Lower lobe of right lung (tissue), 2 donors: ENCODE measurements around the gene UGGT2. TPM values are rescaled to one million over a fixed set of nuclear protein-coding genes. Genes with fewer than 3 reads are reported as not detected.
"Not testable (repeated sequence)": the region's sequence is repeated elsewhere in the genome, so short reads cannot be mapped to it uniquely, and the experiment has no call there.

Source experiments
- ATAC-seq, 2 donors: fragments of 200-7000 bp; cut with Tn5 transposase; one replicate each; pipeline ENCODE4 v1.9.1; 2020 to 2022; ENCODE audit warnings: mild to moderate bottlenecking in 2 of 2, moderate library complexity in 2 of 2
- DNase-seq: peaks from one replicate; pipeline ENCODE4 v3.0.0-alpha.2; 2020
- H3K27ac ChIP-seq: fragments of 200-600 bp; one replicate; pipeline ENCODE4 v1.8.0; 2022
- H3K27me3 ChIP-seq: fragments of 200-600 bp; one replicate; pipeline ENCODE4 v1.8.0; 2022; ENCODE audit warnings: low read depth
- H3K36me3 ChIP-seq: fragments of 200-600 bp; one replicate; pipeline ENCODE4 v1.8.0; 2022; ENCODE audit warnings: mild to moderate bottlenecking
- H3K4me1 ChIP-seq: fragments of 200-600 bp; one replicate; pipeline ENCODE4 v1.8.0; 2022
- H3K4me3 ChIP-seq: fragments of 200-600 bp; one replicate; pipeline ENCODE4 v1.8.0; 2022; ENCODE audit warnings: mild to moderate bottlenecking
- H3K9me3 ChIP-seq: fragments of 200-600 bp; one replicate; pipeline ENCODE4 v1.8.0; 2022
- CTCF ChIP-seq: fragments of 200-600 bp; IDR thresholded peaks from one replicate; pipeline ENCODE4 v1.8.0; 2022; ENCODE audit warnings: antibody characterized with exemption, mild to moderate bottlenecking
- intact Hi-C: fragments of 100-400 bp; cut with DNase I; formaldehyde crosslinking; loops from one replicate; pipeline ENCODE4 v1.11.0; 2022
- total RNA-seq: library from RNA; stranded (reverse); fragmentation: NEBNext Ultra II Directional; extraction: Animal tissue kit (Norgen Biotek cat#: 25700); gene quantifications from one replicate; pipeline ENCODE4 v1.2.1, GENCODE V29; 2021
- donor health status: DM: no; HTN: yes; CAD: no; lungs with severe emphysema.

UGGT2 gene
- total RNA-seq, 1 donor from 2014 or later: 18.0 TPM

GRCh38 chr13:95784161-95784899 is 268.9 kb downstream of the UGGT2 start:
- Histone ChIP-seq H3K4me3 (no peak overlapping the region), H3K27ac (no peak overlapping the region), H3K36me3 (peaks cover 44% of the 10 kb centered on the region), H3K27me3 (no peaks in the 10 kb centered on the region), H3K4me1 (peaks cover 16% of the 10 kb centered on the region), H3K9me3 (no peaks in the 10 kb centered on the region)
- ATAC-seq: peak in 1 of 2 donors; percentile 43
- intact Hi-C loops: no loop called here
- TF ChIP-seq CTCF: no peak
- no peak for DNase-seq

DNA sequence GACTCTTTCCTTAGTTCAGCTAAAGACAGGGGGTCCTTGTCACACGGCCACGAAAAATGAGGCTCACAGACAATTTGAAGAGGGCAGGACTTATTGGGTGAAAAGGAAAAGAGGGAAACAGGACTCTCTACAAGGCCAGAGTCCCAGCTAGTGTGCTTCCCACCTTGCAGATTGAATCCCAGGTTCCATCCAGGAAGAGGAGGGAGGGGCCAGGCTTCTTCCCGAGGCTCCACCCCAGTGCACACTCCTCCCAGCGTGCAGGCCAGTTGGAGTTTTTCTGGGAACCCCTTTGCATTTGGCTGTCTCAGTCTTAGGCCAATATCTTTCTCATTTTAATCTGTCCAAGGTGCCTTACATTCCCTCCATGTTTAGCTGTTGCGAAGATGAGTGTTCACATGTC is 269.5 kb downstream of the UGGT2 start:
- ATAC-seq (no peak), DNase-seq (no peak)

GRCh38 chr13:95781940-95782339 is 271.3 kb downstream of the UGGT2 start:
- DNase-seq, ATAC-seq, H3K9me3 ChIP-seq, H3K27me3 ChIP-seq, H3K4me3 ChIP-seq, intact Hi-C loops, H3K27ac ChIP-seq: not testable (repeated sequence)
- H3K36me3 ChIP-seq: peaks cover 37% of the 10 kb centered on the region
- H3K4me1 ChIP-seq: peaks cover 11% of the 10 kb centered on the region

More for the DNA sequence above, 269.5 kb downstream of the UGGT2 start:
- no peaks in the 10 kb centered on the region for H3K27me3 ChIP-seq
- peaks cover 39% of the 10 kb centered on the region for H3K36me3 ChIP-seq
- H3K9me3 ChIP-seq: no peaks in the 10 kb centered on the region
- H3K4me3 ChIP-seq: no peak overlapping the region
- no peak for TF ChIP-seq CTCF
- intact Hi-C loops: no loop called here
- H3K27ac ChIP-seq: no peak overlapping the region
- peaks cover 16% of the 10 kb centered on the region for H3K4me1 ChIP-seq

- no peak for ATAC-seq
- H3K27me3 ChIP-seq: no peaks in the 10 kb centered on the region
- intact Hi-C loops: no loop called here
- H3K9me3 ChIP-seq: no peaks in the 10 kb centered on the region
- no peak overlapping the region for H3K4me3 ChIP-seq
- no peak overlapping the region for H3K27ac ChIP-seq
- peaks cover 11% of the 10 kb centered on the region for H3K4me1 ChIP-seq
- no peak for TF ChIP-seq CTCF
- H3K36me3 ChIP-seq: peaks cover 36% of the 10 kb centered on the region
- DNase-seq: no peak
These were observed 272.2 kb downstream of the UGGT2 start for GRCh38 chr13:95781016-95781415.

- Histone ChIP-seq H3K9me3 (no peaks in the 10 kb centered on the region), H3K4me3 (no peak overlapping the region), H3K36me3 (peaks cover 36% of the 10 kb centered on the region), H3K27ac (no peak overlapping the region), H3K4me1 (peaks cover 7% of the 10 kb centered on the region), H3K27me3 (no peaks in the 10 kb centered on the region)
- no peak for ATAC-seq
- no peak for TF ChIP-seq CTCF
- DNase-seq: no peak
- intact Hi-C loops: no loop called here
These were observed 273.7 kb downstream of the UGGT2 start for GRCh38 chr13:95779522-95779921.

- no peak for ATAC-seq
- TF ChIP-seq CTCF: no peak
- no peaks in the 10 kb centered on the region for H3K4me1 ChIP-seq
- H3K4me3 ChIP-seq: no peak overlapping the region
- no peaks in the 10 kb centered on the region for H3K27me3 ChIP-seq
- H3K36me3 ChIP-seq: peaks cover 32% of the 10 kb centered on the region
- DNase-seq: no peak
- H3K9me3 ChIP-seq: no peaks in the 10 kb centered on the region
- no peak overlapping the region for H3K27ac ChIP-seq
- intact Hi-C loops: no loop called here
These were observed 281.3 kb downstream of the UGGT2 start for GRCh38 chr13:95771905-95772304.
